ENCODE data around the gene RAC3.
A peak's percentile ranks its signal among the peaks of the same experiment; 100 is the strongest.

RAC3 gene

DNA sequence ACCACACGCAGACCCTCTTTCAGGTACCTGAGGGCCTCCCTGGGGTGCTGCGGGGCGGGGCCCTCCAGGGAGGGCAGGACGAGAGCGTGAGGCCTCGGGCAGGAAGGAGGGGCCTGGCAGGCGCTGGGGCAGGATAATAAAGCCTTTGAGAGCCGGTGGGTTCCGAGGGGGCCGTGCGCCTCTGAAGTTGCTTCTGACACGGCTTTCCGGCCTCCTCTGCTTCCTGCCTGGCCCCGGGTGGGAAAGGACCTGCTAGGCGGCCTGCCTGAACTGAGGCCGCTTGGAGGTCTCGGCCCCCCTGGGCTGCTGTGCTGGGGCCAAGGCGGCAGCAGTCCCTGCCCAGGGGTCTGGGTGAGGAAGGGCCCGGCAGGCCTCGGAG lies 19.2 kb upstream of the RAC3 start:
- Histone ChIP-seq H4K91ac (ENCODE audit: low read depth, low read length, poor library complexity) (no peak overlapping the region), H2BK120ac (ENCODE audit: low read depth, low read length) (no peak overlapping the region), H3K27me3 (ENCODE audit: control insufficient read depth in 3 of 3, insufficient read depth in 3 of 3, low read depth in 1 of 3, low read length in 3 of 3) (no peaks in the 10 kb centered on the region), H3K79me1 (ENCODE audit: low read depth, low read length) (no peaks in the 10 kb centered on the region), H3K9me3 (replicated peaks in 1 of 2; ENCODE audit: control insufficient read depth in 2 of 2, insufficient read depth in 1 of 2, low read depth in 1 of 2, low read length in 2 of 2) (no peaks in the 10 kb centered on the region), H3K14ac (ENCODE audit: low read length) (peak overlapping the region; percentile 38), H3K4me2 (ENCODE audit: insufficient read depth, low read length, poor library complexity, severe bottlenecking) (no peak overlapping the region), H2BK12ac (ENCODE audit: low read length) (no peak overlapping the region), H2AFZ (ENCODE audit: low read length) (no peak overlapping the region), H3K36me3 (replicated peaks in 1 of 2; ENCODE audit: control insufficient read depth in 2 of 2, insufficient read depth in 2 of 2, low read length in 2 of 2) (peaks cover 1 to 5% of the 10 kb centered on the region in 2 donors), H2BK15ac (ENCODE audit: low read length) (no peak overlapping the region), H3K4me3 (ENCODE audit: low read length in 2 of 2) (no peak overlapping the region), H3K4ac (ENCODE audit: low read length) (no peak overlapping the region), H3K27ac (replicated peaks; ENCODE audit: low read length) (no peak overlapping the region), H2AK5ac (ENCODE audit: low read depth, low read length) (no peak overlapping the region), H2BK5ac (ENCODE audit: low read length) (no peak overlapping the region), H3K18ac (ENCODE audit: low read length) (no peak overlapping the region), H3K23ac (ENCODE audit: low read depth, low read length, poor library complexity) (peak overlapping the region; percentile 80), H3K9ac (ENCODE audit: low read depth, low read length, poor library complexity) (peak overlapping the region; percentile 63), H4K8ac (ENCODE audit: low read depth, low read length) (no peak overlapping the region), H3K4me1 (ENCODE audit: control insufficient read depth in 2 of 2, insufficient read depth in 1 of 2, low read depth in 1 of 2, low read length in 2 of 2) (peaks cover 0 to 15% of the 10 kb centered on the region in 2 donors)
- no peak for DNase-seq (ENCODE audit: low spot score)
- no CpG with 5 or more reads among the region's 20 CpGs for WGBS, 2 donors (ENCODE audit: extremely low coverage in 2 of 2, insufficient read length in 2 of 2, insufficient replicate concordance in 1 of 2)

DNA sequence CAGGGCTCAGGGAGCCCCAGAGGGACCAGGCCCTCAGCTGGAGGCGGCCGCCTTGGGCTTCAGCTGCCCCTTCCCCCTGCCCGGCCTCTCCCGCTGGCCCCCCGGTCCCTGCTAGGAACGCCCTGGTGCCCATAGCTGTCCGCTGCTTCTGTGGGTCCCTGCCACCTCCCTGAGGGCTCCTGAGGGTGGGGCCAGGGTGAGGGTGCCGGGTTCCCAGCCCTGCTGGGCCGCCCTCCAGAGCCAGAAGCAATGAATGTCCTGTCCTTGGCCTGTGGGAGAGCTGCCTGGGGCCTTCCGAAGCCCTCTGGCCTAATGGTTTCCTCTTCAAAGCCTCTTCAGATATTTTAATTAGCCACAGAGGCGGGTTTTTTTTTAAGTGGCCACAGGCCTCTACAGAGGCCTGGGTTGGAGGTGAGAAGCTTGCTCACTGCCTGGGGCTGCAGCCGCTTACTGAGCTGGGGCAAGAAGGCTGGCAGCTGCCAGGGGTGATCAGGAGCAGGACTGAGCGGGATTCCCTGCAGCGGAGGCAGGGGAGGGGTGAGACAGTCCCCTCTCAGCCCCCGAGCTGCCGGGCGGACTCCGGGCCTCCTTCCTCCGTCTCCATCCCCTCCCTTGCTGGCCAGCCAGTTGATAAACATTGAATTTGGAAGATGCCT lies 18.7 kb upstream of the RAC3 start:
- DNase-seq (ENCODE audit: low spot score) = no peak
- WGBS, 2 donors (ENCODE audit: extremely low coverage in 2 of 2, insufficient read length in 2 of 2, insufficient replicate concordance in 1 of 2) = no CpG with 5 or more reads among the region's 19 CpGs

DNA sequence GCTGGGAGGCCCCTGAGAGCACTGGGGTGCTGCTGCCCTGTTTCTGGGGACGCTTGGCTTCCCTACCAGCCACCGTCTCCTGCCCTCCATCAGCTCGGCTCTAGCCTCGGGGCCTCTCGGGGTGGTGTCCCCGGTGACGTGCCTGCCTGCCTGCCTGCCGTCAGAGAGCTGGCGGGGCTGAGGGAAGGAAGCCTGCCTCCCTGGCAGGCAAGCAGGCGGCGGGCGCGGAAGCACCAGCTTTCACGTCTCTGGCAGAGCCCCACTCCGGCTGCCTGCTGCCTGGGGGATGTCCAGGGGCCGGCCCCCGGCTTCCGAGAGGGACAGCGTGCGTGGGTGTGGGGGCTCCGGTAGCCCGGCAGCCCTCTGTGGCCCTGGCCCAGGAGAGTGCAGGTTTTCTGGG lies 18.1 kb upstream of the RAC3 start:
- peaks cover 0 to 15% of the 10 kb centered on the region in 2 donors for H3K4me1 ChIP-seq (ENCODE audit: control insufficient read depth in 2 of 2, insufficient read depth in 1 of 2, low read depth in 1 of 2, low read length in 2 of 2)
- no peak overlapping the region for H3K4me2 ChIP-seq (ENCODE audit: insufficient read depth, low read length, poor library complexity, severe bottlenecking)
- H3K27ac ChIP-seq (replicated peaks; ENCODE audit: low read length) = no peak overlapping the region
- H2BK120ac ChIP-seq (ENCODE audit: low read depth, low read length) = no peak overlapping the region
- H3K79me1 ChIP-seq (ENCODE audit: low read depth, low read length) = no peaks in the 10 kb centered on the region
- no peak overlapping the region for H4K91ac ChIP-seq (ENCODE audit: low read depth, low read length, poor library complexity)
- H2AFZ ChIP-seq (ENCODE audit: low read length) = no peak overlapping the region
- peak overlapping the region; percentile 73 for H2BK12ac ChIP-seq (ENCODE audit: low read length)
- H3K4me3 ChIP-seq (ENCODE audit: low read length in 2 of 2) = no peak overlapping the region
- WGBS, 2 donors (ENCODE audit: extremely low coverage in 2 of 2, insufficient read length in 2 of 2, insufficient replicate concordance in 1 of 2) = no CpG with 5 or more reads among the region's 22 CpGs
- no peak overlapping the region for H3K4ac ChIP-seq (ENCODE audit: low read length)
- H2AK5ac ChIP-seq (ENCODE audit: low read depth, low read length) = no peak overlapping the region
- H2BK15ac ChIP-seq (ENCODE audit: low read length) = no peak overlapping the region
- no peak for DNase-seq (ENCODE audit: low spot score)
- no peak overlapping the region for H4K8ac ChIP-seq (ENCODE audit: low read depth, low read length)
- H3K9ac ChIP-seq (ENCODE audit: low read depth, low read length, poor library complexity) = peak overlapping the region; percentile 70
- H3K18ac ChIP-seq (ENCODE audit: low read length) = peak overlapping the region; percentile 76
- no peaks in the 10 kb centered on the region for H3K27me3 ChIP-seq (ENCODE audit: control insufficient read depth in 3 of 3, insufficient read depth in 3 of 3, low read depth in 1 of 3, low read length in 3 of 3)
- no peak overlapping the region for H2BK5ac ChIP-seq (ENCODE audit: low read length)
- peak overlapping the region; percentile 20 for H3K23ac ChIP-seq (ENCODE audit: low read depth, low read length, poor library complexity)
- H3K9me3 ChIP-seq (replicated peaks in 1 of 2; ENCODE audit: control insufficient read depth in 2 of 2, insufficient read depth in 1 of 2, low read depth in 1 of 2, low read length in 2 of 2) = no peaks in the 10 kb centered on the region
- peaks cover 1 to 15% of the 10 kb centered on the region in 2 donors for H3K36me3 ChIP-seq (replicated peaks in 1 of 2; ENCODE audit: control insufficient read depth in 2 of 2, insufficient read depth in 2 of 2, low read length in 2 of 2)
- no peak overlapping the region for H3K14ac ChIP-seq (ENCODE audit: low read length)

More for the DNA sequence above, 18.7 kb upstream of the RAC3 start:
- Histone ChIP-seq H2BK120ac (ENCODE audit: low read depth, low read length) (no peak overlapping the region), H2BK5ac (ENCODE audit: low read length) (no peak overlapping the region), H3K18ac (ENCODE audit: low read length) (no peak overlapping the region), H3K36me3 (replicated peaks in 1 of 2; ENCODE audit: control insufficient read depth in 2 of 2, insufficient read depth in 2 of 2, low read length in 2 of 2) (peaks cover 1 to 9% of the 10 kb centered on the region in 2 donors), H2AFZ (ENCODE audit: low read length) (no peak overlapping the region), H3K27ac (replicated peaks; ENCODE audit: low read length) (peak overlapping the region; percentile 22), H4K8ac (ENCODE audit: low read depth, low read length) (no peak overlapping the region), H3K23ac (ENCODE audit: low read depth, low read length, poor library complexity) (peak overlapping the region; percentile 20), H3K79me1 (ENCODE audit: low read depth, low read length) (no peaks in the 10 kb centered on the region), H4K91ac (ENCODE audit: low read depth, low read length, poor library complexity) (no peak overlapping the region), H3K14ac (ENCODE audit: low read length) (peak overlapping the region; percentile 94), H3K27me3 (ENCODE audit: control insufficient read depth in 3 of 3, insufficient read depth in 3 of 3, low read depth in 1 of 3, low read length in 3 of 3) (no peaks in the 10 kb centered on the region), H2BK12ac (ENCODE audit: low read length) (no peak overlapping the region), H3K9me3 (replicated peaks in 1 of 2; ENCODE audit: control insufficient read depth in 2 of 2, insufficient read depth in 1 of 2, low read depth in 1 of 2, low read length in 2 of 2) (no peaks in the 10 kb centered on the region), H3K9ac (ENCODE audit: low read depth, low read length, poor library complexity) (peak overlapping the region; percentile 63), H2BK15ac (ENCODE audit: low read length) (no peak overlapping the region), H2AK5ac (ENCODE audit: low read depth, low read length) (peak overlapping the region; percentile 56), H3K4ac (ENCODE audit: low read length) (no peak overlapping the region), H3K4me2 (ENCODE audit: insufficient read depth, low read length, poor library complexity, severe bottlenecking) (no peak overlapping the region), H3K4me3 (ENCODE audit: low read length in 2 of 2) (no peak overlapping the region), H3K4me1 (ENCODE audit: control insufficient read depth in 2 of 2, insufficient read depth in 1 of 2, low read depth in 1 of 2, low read length in 2 of 2) (peaks cover 0 to 15% of the 10 kb centered on the region in 2 donors)

DNA sequence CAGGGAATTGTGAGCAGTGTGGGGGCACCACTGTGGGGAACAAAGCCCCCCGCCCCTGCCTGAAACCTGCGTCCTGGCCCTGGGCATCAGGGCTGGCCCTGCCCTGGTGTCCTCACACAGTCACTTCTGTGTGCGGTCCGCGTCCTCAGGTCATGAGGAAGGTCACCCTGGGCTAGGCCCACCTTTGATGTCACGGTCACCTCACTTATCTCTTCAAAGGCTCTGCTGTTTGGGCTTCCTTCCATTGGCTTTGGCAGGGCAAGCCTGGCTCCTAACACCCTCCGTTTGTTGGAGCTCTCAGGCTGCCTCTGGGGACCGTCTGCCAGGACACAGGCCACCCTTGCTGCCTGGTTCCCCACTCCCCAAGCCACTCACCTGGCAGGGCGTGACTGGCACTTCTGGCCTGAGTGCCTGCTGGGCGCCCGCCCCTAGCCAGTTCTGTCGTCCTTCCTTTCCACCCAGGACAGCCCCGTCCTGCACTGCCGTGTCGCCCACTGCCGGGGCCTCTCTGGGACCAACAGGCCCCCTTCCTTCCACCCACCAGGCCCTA lies 17.6 kb upstream of the RAC3 start:
- no peak overlapping the region for H3K27ac ChIP-seq (replicated peaks; ENCODE audit: low read length)
- no peaks in the 10 kb centered on the region for H3K27me3 ChIP-seq (ENCODE audit: control insufficient read depth in 3 of 3, insufficient read depth in 3 of 3, low read depth in 1 of 3, low read length in 3 of 3)
- no CpG with 5 or more reads among the region's 16 CpGs for WGBS, 2 donors (ENCODE audit: extremely low coverage in 2 of 2, insufficient read length in 2 of 2, insufficient replicate concordance in 1 of 2)
- H3K9ac ChIP-seq (ENCODE audit: low read depth, low read length, poor library complexity) = peak overlapping the region; percentile 44
- H3K36me3 ChIP-seq (replicated peaks in 1 of 2; ENCODE audit: control insufficient read depth in 2 of 2, insufficient read depth in 2 of 2, low read length in 2 of 2) = peaks cover 4 to 20% of the 10 kb centered on the region in 2 donors
- peak overlapping the region; percentile 17 for H4K8ac ChIP-seq (ENCODE audit: low read depth, low read length)
- no peaks in the 10 kb centered on the region for H3K9me3 ChIP-seq (replicated peaks in 1 of 2; ENCODE audit: control insufficient read depth in 2 of 2, insufficient read depth in 1 of 2, low read depth in 1 of 2, low read length in 2 of 2)
- no peak overlapping the region for H2BK120ac ChIP-seq (ENCODE audit: low read depth, low read length)
- no peak overlapping the region for H2AK5ac ChIP-seq (ENCODE audit: low read depth, low read length)
- peaks cover 0 to 15% of the 10 kb centered on the region in 2 donors for H3K4me1 ChIP-seq (ENCODE audit: control insufficient read depth in 2 of 2, insufficient read depth in 1 of 2, low read depth in 1 of 2, low read length in 2 of 2)
- H4K91ac ChIP-seq (ENCODE audit: low read depth, low read length, poor library complexity) = no peak overlapping the region
- H2BK12ac ChIP-seq (ENCODE audit: low read length) = no peak overlapping the region
- H3K23ac ChIP-seq (ENCODE audit: low read depth, low read length, poor library complexity) = peak overlapping the region; percentile 85
- H3K14ac ChIP-seq (ENCODE audit: low read length) = no peak overlapping the region
- no peak overlapping the region for H3K4ac ChIP-seq (ENCODE audit: low read length)
- DNase-seq (ENCODE audit: low spot score) = no peak
- H2BK15ac ChIP-seq (ENCODE audit: low read length) = no peak overlapping the region
- no peak overlapping the region for H3K18ac ChIP-seq (ENCODE audit: low read length)
- no peak overlapping the region for H3K4me2 ChIP-seq (ENCODE audit: insufficient read depth, low read length, poor library complexity, severe bottlenecking)
- H2AFZ ChIP-seq (ENCODE audit: low read length) = no peak overlapping the region
- H3K79me1 ChIP-seq (ENCODE audit: low read depth, low read length) = no peaks in the 10 kb centered on the region
- no peak overlapping the region for H3K4me3 ChIP-seq (ENCODE audit: low read length in 2 of 2)
- no peak overlapping the region for H2BK5ac ChIP-seq (ENCODE audit: low read length)
